CD4-positive, alpha-beta T cell treated with Interleukin-1 beta for 1 hour (primary cell): ENCODE results near the gene VRK2.
"Not testable (repeated sequence)": the region's sequence is repeated elsewhere in the genome, so short reads cannot be mapped to it uniquely, and the experiment has no call there.

ENCODE experiments used
- DNase-seq, 2 donors: peaks; one replicate each; pipeline ENCODE4 v3.0.0-alpha.2; 2020 to 2022

VRK2 gene

GRCh38 chr2:58055033-58055786, 8.6 kb downstream of the VRK2 start:
- DNase-seq: no peak

- no peak for DNase-seq
Observed at GRCh38 chr2:58056192-58056916, 9.7 kb downstream of the VRK2 start.

GRCh38 chr2:58057707-58058530, 11.3 kb downstream of the VRK2 start:
- no peak for DNase-seq

GRCh38 chr2:58063641-58064040, 17.0 kb downstream of the VRK2 start:
- no peak for DNase-seq

GRCh38 chr2:58064086-58064485, 17.5 kb downstream of the VRK2 start:
- no peak for DNase-seq

DNA sequence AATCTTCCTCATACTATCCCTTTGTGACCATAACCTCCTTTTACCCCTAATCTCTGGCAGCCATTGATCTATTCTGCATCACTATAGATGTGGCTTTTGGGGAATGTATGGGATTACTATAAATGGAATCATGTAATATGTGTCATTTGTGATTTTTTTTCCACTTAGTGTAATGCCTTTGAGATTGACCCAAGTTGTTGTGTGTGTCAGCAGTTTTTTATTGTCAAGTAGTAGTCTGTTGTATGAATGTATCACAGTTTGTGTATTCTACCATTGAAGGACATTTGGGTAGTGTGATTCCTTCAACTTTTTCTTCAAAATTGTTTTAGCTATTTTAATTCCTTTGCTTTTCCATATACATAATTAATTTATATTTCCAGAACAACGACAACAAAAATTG, 18.6 kb downstream of the VRK2 start:
- DNase-seq: no peak

- no peak for DNase-seq
Observed at GRCh38 chr2:58067001-58067400, 20.4 kb downstream of the VRK2 start.

DNA sequence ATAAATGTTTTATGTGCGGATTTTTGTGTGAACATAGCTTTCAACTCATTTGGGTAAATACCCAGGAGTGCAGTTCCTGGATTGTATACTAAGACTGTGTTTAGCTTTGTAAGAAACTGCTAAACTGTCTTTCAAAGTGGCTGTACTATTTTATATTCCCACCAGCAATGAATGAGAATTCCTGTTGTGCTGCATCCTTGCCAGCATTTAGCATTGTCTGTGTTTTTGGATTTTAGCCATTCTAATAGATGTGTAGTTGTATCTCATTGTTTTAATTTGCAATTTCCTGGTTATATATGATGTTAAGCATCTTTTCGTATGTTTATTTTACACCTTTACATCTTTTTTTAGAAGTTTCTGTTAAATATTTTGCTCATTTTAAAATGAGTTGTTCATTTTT, 24.2 kb downstream of the VRK2 start:
- no peak for DNase-seq

- no peak for DNase-seq
Observed at GRCh38 chr2:58072102-58072501, 25.5 kb downstream of the VRK2 start.

DNA sequence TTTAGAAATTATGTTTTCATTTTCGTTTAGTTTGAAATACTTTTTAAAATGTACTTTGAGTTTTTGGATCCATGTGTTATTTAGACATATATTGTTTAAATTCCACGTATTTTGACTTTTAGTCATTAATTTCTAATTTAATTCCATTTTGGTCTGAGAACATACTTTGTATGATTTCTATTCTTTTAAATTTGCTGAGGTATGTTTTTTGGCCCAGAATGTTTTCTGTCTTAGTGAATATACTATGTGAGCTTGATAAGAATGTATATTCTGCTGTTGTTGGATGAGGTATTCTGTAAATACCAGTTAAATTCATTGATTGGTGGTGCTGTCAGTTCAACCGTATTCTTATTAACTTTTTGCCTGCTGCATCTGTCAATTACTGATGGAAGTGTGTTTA, 26.4 kb downstream of the VRK2 start:
- DNase-seq: no peak

- DNase-seq: no peak
Observed at GRCh38 chr2:58073751-58074150, 27.1 kb downstream of the VRK2 start.

GRCh38 chr2:58081000-58081399, 34.4 kb downstream of the VRK2 start:
- DNase-seq: no peak

DNA sequence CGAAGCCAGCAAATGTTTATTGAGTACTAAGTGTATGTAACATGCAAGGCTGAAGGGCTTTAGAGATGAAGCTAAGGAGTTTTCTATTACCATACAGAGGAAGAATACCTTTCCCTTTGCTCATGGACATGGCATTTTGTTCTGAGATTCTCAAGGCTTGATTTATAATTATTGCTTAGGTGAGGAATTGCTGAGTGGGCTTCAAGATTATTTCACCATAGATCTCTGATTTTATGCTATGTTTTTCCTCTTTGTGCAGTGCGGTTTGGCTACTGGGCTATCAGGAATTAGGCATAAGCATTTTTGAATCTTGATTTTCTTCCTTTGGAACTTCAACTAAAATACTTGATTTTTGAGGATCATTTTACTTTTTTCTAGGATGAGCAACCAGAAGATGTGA, 42.5 kb downstream of the VRK2 start:
- no peak for DNase-seq

GRCh38 chr2:58092772-58093171, 46.2 kb downstream of the VRK2 start:
- not testable (repeated sequence) for DNase-seq

GRCh38 chr2:58097025-58097424, 50.4 kb downstream of the VRK2 start:
- DNase-seq: no peak

- DNase-seq: no peak
Observed at GRCh38 chr2:58098254-58099095, 51.9 kb downstream of the VRK2 start.

DNA sequence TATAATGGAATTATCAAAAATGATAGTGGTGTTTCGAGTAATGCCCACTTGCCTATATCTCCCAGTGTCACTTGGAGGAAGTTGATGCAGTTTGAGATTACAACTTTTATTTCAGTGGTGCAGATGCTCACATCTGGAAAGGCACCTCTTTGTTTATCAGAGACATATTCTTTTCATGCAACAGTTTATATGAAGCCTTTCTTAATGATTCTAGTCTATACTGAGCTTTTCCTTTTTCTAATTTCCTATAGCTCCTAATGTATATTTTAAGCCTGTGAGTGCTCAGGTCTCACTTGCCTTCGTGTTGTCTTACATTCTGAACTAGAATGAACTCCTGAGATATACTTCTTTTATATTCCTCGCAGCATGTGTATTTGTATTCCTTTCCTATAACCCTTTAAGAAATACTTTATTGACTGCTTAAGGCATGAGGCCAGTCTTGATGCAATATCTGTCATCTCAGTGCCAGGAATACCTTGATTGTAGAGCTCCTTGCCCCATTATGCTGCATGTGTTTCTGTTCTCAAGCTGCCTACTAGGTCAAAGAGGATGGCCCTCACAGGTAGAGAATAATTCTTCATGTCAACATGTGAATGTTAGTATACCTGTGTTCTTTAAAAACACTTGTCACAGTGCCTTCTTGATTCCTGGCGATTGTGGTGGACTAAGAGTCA, 52.6 kb downstream of the VRK2 start:
- DNase-seq: no peak

GRCh38 chr2:58101500-58101899, 54.9 kb downstream of the VRK2 start:
- no peak for DNase-seq

DNA sequence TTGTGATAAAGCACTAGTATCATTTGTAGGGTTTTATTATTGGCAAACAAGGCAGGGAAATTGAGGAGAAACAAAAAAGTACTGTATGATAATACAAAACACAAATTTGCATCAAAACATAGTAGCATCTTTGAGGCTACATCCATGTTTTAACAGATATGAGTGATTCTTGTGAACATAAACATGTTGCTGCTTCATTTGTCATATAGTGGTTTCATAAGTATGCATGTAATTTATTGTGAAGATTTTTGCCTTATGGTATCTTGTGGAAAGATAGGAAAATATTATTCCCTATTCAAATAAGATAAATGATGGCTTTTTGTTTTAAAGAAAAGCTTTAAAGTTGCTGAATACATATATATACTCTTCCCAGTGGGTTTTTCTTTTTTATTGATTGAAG, 60.3 kb downstream of the VRK2 start:
- no peak for DNase-seq

DNA sequence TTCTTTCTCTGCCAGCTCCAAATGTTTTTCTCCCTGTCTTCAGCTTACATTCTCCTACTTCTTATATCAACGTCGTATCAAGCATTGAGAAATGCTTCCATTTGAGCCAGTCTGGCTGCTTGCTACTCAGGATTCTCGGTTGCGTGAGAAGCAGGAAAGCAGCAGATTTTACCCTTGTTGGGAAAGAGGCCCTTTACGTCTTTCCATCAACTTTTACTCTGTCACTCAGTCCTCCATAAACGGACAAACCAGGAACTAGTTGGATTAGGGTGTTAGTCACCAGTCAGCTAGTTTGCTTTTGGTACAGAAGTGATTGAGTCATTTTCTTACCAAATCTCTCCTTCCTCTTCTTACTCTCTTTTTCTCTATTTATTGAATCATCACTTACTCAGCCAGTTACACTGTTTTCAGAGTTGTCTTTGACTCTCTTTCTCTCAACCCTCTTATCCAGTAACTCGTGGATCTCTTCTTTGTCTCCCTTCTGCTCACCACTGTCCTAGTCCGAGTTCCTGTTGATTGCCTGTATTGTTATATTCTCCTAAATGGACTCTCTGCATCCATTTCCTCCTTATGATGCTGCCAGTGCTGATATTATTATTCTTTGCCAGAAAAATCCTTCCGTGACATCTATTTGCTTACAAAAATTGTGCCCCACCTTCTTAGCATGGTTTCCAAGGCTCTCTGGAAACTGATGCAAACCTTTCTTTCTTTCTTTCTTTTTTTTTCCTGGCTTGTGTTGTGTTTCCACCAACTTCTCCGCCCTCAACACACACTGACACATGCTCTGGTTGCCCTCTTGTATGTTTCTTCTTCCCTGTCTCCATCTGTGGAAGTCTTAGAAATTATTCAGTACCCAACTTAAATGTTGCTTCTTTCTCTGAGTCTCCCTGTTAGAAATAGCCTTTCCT, 61.5 kb downstream of the VRK2 start:
- peak in 1 of 2 donors; percentile 33 for DNase-seq

DNA sequence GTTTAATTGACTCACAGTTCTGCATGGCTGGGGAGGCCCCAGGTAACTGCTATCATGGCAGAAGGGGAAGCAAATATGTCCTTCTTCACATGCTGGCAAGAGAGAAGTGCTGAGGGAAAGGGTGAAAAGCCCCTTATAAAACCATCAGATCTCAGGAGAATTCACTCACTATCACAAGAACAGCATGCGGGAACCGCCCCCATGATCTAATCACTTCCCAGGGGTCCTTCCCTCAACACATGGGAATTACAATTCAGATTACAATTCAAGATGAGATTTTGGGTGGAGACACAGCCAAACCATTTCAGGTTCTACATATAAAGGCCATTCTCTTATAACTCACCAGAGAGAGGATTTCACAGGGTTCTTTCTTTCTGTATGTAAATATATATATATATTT, 62.9 kb downstream of the VRK2 start:
- DNase-seq: no peak
